RKO (cell line): ENCODE results near the gene WDR31.
A peak's percentile ranks its signal among the peaks of the same experiment; 100 is the strongest.

Experiments
- DNase-seq: peaks from one replicate; pipeline ENCODE4 v3.0.0-alpha.2; 2016; ENCODE audit warnings: low spot score

Gene WDR31

GRCh38 chr9:113341712-113342410, 1.8 kb upstream of the WDR31 start:
- peak; percentile 52 for DNase-seq

DNA sequence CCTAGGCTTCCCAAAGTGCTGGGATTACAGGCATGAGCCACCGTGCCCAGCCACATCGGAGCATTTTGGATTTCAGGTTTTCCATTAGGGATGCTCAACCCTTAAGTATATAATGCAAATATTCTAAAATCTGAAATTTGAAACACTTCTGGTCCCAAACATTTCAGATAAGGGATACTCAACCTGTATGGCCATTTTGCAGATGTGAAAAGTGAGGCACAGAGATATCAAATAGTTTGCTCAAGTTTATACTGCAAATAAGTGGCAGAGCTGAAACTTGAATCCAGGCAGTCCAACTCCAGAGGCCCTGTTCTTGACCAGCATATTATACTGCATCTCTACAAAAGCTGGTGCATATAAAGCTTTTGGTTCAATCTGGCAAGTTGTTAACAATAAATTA, 2.4 kb downstream of the WDR31 start:
- DNase-seq = no peak

GRCh38 chr9:113331780-113332179, 8.3 kb downstream of the WDR31 start:
- no peak for DNase-seq

GRCh38 chr9:113328045-113328782, 11.9 kb downstream of the WDR31 start:
- no peak for DNase-seq

- DNase-seq = no peak
These were observed 13.8 kb downstream of the WDR31 start for GRCh38 chr9:113326230-113326629.

DNA sequence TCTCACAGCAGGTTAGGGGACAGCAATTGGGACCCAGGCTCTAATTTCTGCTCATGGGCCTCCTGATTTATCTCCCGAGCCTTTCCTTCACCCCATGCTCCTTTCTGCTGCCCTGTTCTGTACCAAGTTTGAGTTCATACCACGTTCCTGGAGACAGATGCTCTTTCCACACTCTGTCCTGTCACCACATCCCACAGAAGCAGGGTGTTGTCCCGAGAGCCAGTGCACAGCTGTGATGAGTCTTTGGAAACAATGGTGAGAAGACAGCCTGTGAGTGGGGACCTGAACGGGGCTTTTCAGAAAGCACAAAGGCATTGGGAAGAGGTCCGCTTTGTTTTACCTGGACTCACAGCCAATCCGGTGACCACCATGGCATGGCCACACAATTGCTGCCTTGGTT, 17.4 kb downstream of the WDR31 start:
- no peak for DNase-seq

DNA sequence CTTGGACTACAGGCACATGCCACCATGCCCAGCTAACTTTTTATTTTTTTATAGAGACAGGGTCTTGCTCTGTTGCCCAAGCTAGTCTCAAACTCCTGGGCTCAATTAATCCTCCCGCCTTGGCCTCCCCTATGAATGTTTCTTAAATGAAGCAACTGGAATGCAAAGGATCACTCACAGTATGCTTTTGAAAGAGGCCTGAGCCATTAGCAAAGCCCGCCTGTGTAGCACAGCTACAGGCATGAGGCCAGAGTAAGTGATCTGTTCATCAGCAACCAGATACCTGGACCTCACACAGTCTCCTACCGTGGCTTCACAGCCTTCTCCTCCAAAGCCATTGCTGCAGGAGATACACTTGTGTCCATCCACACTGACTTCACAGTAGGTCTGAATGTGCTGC, 20.0 kb downstream of the WDR31 start:
- DNase-seq = no peak

- no peak for DNase-seq
These were observed 21.0 kb downstream of the WDR31 start for GRCh38 chr9:113319054-113319453.

GRCh38 chr9:113317777-113318176, 22.3 kb downstream of the WDR31 start:
- DNase-seq = no peak

GRCh38 chr9:113316030-113316429, 24.0 kb downstream of the WDR31 start:
- DNase-seq = no peak

GRCh38 chr9:113315231-113315630, 24.8 kb downstream of the WDR31 start:
- DNase-seq = no peak

DNA sequence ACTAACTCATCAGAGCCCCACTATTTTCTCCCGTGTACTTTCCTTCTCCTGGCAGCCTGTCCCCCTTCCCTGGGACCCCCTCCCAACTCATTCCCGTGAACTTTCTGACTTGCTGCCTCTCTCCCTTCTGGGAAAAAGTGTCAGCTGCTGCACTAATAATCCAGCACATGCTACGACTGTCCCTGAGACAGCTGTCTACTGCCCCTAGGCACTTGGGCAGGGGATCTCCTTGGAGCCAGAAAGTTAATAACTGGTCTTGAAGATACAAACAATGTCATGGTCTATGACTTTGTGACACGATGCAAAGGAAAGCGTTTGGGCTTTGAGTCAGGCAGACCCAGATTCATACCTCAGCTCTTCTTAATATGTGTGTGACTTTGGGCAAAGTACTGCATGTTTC, 26.8 kb downstream of the WDR31 start:
- no peak for DNase-seq

DNA sequence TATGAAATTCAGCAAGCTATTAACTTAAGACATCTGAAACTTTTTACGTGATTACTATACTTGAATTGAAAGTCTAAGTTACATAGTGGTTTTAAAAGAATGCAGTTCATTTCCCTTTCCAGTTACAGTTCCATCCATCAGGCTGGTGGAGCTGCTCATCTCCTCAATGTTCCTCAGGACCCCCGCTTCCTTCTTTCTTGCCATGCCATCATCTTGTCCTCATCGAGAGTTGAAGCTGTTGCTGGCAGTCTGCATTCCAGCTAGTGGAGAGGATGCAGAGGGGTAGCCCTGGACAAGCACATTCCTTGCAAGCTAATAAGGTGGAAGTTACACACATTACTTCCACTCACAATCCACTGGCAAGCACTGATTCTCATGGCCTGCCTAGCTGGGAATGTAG, 28.1 kb downstream of the WDR31 start:
- DNase-seq = no peak

DNA sequence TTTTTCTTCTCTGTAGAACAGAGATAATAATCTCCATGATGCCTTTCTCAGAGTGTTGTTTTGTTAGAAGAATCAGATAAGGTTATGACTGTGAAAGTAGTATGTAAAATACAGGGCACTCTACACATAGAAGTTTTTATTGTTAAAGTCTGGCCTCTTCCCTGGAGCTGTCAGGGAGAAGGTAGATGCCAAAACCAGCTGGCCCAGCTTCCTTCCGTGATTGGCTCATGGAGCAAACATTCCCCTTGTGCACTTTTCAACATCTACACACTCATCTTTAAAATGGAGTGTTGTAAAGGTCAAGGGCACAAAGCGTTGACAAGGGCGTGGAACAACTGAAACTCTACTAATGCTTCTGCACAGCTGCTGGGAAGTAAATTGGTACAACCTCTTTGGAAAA, 29.5 kb downstream of the WDR31 start:
- no peak for DNase-seq

GRCh38 chr9:113309204-113309813, 30.8 kb downstream of the WDR31 start:
- peak; percentile 75 for DNase-seq

GRCh38 chr9:113307396-113307975, 32.6 kb downstream of the WDR31 start:
- DNase-seq = no peak

GRCh38 chr9:113306566-113306965, 33.5 kb downstream of the WDR31 start:
- DNase-seq = no peak

DNA sequence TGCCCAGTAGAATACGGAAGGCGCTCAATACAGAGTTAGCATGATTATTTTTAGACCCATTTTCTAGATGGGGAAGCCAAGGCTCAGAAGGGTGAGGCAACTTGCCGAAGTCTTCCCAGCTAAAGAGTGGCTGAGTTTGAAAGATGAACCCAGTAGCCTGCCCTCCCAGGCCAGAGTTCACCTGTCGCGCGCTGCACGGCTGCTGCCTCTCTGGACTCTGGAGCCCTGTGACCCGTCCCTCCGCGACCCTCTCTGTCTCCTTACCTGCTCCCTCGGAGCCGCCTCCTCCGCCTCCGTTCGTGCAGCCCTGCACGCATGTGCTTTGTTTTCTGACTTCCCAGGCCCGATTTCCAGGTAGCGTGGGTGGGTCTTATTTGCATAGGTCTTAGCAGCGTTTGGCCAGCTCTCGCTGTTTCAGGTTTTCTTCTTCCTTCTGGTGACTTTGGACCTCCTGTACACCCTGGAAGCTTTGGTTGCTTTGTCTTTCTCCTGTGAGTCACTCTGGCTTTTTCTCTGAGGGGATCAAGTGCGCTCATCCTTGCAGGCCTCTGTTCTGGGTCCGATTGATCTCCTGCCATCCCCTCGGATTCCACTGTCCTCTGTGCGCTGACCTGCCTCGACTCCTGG, 37.2 kb downstream of the WDR31 start, which contains the start of gene RNF183:
Gene RNF183, minus strand, starts transcription at position 585 of the 627 bp plus-strand sequence. CDS start 5,192 bp downstream, outside the sequence.
- DNase-seq = no peak

GRCh38 chr9:113301548-113301947, 38.5 kb downstream of the WDR31 start:
- no peak for DNase-seq

- no peak for DNase-seq
These were observed 40.2 kb downstream of the WDR31 start for GRCh38 chr9:113299800-113300292.

DNA sequence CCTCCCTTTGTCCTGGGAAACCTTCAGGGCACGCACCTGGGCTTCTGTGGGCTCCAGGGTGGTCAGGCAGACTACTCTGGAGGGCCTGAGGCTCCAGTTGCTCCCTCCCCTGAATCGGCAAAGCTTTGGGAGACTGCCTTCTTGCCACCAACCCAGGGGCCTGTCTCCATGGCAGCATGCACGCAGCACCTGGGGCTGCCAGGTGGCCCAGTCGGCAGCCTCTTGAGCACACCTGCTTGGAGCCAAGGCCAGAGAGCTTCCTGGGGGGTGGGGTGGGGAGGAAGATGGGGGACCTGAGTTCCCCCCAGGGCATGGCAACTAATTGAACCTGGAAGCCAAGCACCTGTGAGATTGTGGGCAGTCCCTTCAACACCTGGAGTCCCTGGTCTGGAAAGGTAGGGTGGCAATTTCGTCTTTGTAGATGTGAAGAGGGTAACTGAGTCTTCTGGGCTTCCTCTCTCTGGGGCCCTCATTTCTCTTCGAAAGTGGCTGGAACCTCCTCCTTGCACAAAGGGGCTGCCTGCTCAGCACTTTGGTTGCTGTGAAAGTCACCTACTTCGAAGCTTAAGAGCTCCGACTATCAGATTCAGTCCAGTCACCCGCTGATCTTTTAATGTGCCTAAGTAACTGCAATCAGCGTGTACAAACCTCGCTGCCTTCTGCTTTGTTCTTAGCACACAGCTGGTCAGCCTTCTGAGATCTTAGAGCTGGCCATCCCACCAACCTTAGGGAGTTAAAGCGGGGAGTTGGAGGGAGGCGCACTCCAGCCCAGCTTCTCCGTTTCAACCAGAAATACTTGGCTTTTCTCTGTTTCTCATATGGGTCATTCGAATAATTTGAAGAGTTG, 40.9 kb downstream of the WDR31 start:
- DNase-seq = no peak
